HepG2 (cell line): Measurements from ENCODE around the gene CST8. TPM values are rescaled to one million over a fixed set of nuclear protein-coding genes. Genes with fewer than 3 reads are reported as not detected.

Experiments
- ATAC-seq: fragments of 200-7000 bp; cut with Tn5 transposase; 3 replicates; pipeline ENCODE4 v1.9.1; 2020; ENCODE audit warnings: mild to moderate bottlenecking, moderate library complexity
- BruUV-seq: library from RNA; stranded (reverse); fragments of 400-500 nt; replicated peaks from 2 replicates; lab custom pipeline; 2021; lab: Mats Ljungman, UMichigan
- CTCF ChIA-PET: fragments of 300-600 bp; formaldehyde crosslinking; extraction: SDS; loops from one replicate; lab custom pipeline; 2021; ENCODE audit warnings: low total read pairs, inconsistent platforms, low intra/inter-chr PET ratio; lab: Yijun Ruan, JAX
- POLR2A ChIA-PET: fragments of 350-600 bp; sonication (Branson Sonifier 250); formaldehyde crosslinking; loops from one replicate; lab custom pipeline; 2020; ENCODE audit warnings: antibody characterized with exemption, inconsistent platforms; lab: Yijun Ruan, JAX
- DNase-seq: peaks from one replicate; pipeline ENCODE4 v3.0.0-alpha.2; 2015; ENCODE audit warnings: low spot score
- FAIRE-seq: peaks from 3 replicates; lab custom pipeline; 2011; peaks lifted over from hg19 to GRCh38; lab: Jason Lieb, UNC
- H2AFZ ChIP-seq: one replicate; pipeline ENCODE4 v1.6.1; 2011; ENCODE audit warnings: low read length, inconsistent platforms
- H3K27ac ChIP-seq: fragments of 300-600 bp; 3 replicates; pipeline ENCODE4 v1.8.0; 2011; ENCODE audit warnings: mixed run types, mild to moderate bottlenecking, mixed read lengths, low read length, inconsistent platforms; ENCODE audit not compliant: insufficient read depth; ENCODE audit errors: extremely low read length
- H3K27me3 ChIP-seq, 2 experiments: fragments of 200-600 bp in 1 of 2; 2 replicates in 1 of 2; 3 replicates in 1 of 2; pipeline versions ENCODE4 v1.6.0 to v1.8.0; 2011; ENCODE audit warnings: low read length in 2 of 2, mild to moderate bottlenecking in 2 of 2, moderate library complexity in 2 of 2, inconsistent platforms in 1 of 2; ENCODE audit not compliant: insufficient read depth in 2 of 2, control insufficient read depth in 1 of 2
- H3K36me3 ChIP-seq, 2 experiments: fragments of 200-600 bp in 1 of 2; replicated peaks in 1 of 2; 2 replicates in 1 of 2; 3 replicates in 1 of 2; pipeline versions ENCODE4 v1.5.1 to v1.8.0; 2011; ENCODE audit warnings: low read length in 2 of 2, inconsistent platforms in 1 of 2; ENCODE audit not compliant: insufficient read depth in 2 of 2, control insufficient read depth in 1 of 2
- H3K4me1 ChIP-seq: 2 replicates; pipeline ENCODE4 v1.5.1; 2012; ENCODE audit warnings: low read length, inconsistent platforms; ENCODE audit not compliant: insufficient read depth
- H3K4me2 ChIP-seq: 2 replicates; pipeline ENCODE4 v1.6.0; 2011; ENCODE audit warnings: low read depth, low read length, inconsistent platforms
- H3K4me3 ChIP-seq, 3 experiments: fragments of 200-600 bp in 1 of 3; sonication (generic), shearing (Covaris generic) in 1 of 3; replicated peaks in 1 of 3; 2 replicates each; pipeline ENCODE4 v1.5.1; 2011 to 2016; ENCODE audit warnings: low read length in 3 of 3, inconsistent platforms in 2 of 3, low read depth in 2 of 3, mild to moderate bottlenecking in 2 of 3, control low read depth in 1 of 3, mixed read lengths in 1 of 3; ENCODE audit not compliant: insufficient read depth in 1 of 3
- H3K79me2 ChIP-seq: one replicate; pipeline ENCODE4 v1.6.1; 2011; ENCODE audit warnings: low read length, inconsistent platforms; ENCODE audit not compliant: insufficient read depth
- H3K9ac ChIP-seq: 2 replicates; pipeline ENCODE4 v1.6.0; 2011; ENCODE audit warnings: mild to moderate bottlenecking, low read depth, low read length, inconsistent platforms; ENCODE audit not compliant: insufficient read depth
- H3K9me3 ChIP-seq: 2 replicates; pipeline ENCODE4 v1.5.1; 2012; ENCODE audit warnings: mild to moderate bottlenecking, low read length
- H4K20me1 ChIP-seq: 2 replicates; pipeline ENCODE4 v1.6.0; 2011; ENCODE audit warnings: inconsistent platforms, mild to moderate bottlenecking, low read length, moderate library complexity; ENCODE audit not compliant: insufficient read depth
- HBP1 ChIP-seq: IDR thresholded peaks from 2 replicates; pipeline ENCODE4 v1.6.1; 2016; ENCODE audit warnings: low read depth, control low read depth
- MEIS1 ChIP-seq: sonication (generic); formaldehyde crosslinking; IDR thresholded peaks from 2 replicates; pipeline ENCODE4 v1.9.0; 2021; ENCODE audit warnings: mild to moderate bottlenecking, missing genetic modification reagents, moderate library complexity, borderline replicate concordance
- NR3C1 ChIP-seq: sonication (generic); formaldehyde crosslinking; IDR thresholded peaks from 2 replicates; pipeline ENCODE4 v1.4.0; 2020; ENCODE audit warnings: missing genetic modification reagents
- PAX8 ChIP-seq: sonication (generic); formaldehyde crosslinking; IDR thresholded peaks from 2 replicates; pipeline ENCODE4 v1.8.0; 2022; ENCODE audit warnings: mild to moderate bottlenecking, missing genetic modification reagents, borderline replicate concordance
- PPARG ChIP-seq: conservative IDR thresholded peaks from 2 replicates; pipeline ENCODE4 v1.6.1; 2016; ENCODE audit warnings: missing biosample characterization, missing genetic modification reagents
- YEATS4 ChIP-seq: sonication (generic); formaldehyde crosslinking; IDR thresholded peaks from 2 replicates; pipeline ENCODE4 v1.4.0; 2020; ENCODE audit warnings: missing genetic modification reagents, borderline replicate concordance
- ZKSCAN5 ChIP-seq: sonication (generic); formaldehyde crosslinking; IDR thresholded peaks from 2 replicates; pipeline ENCODE4 v1.5.1; 2020; ENCODE audit warnings: mild to moderate bottlenecking, missing genetic modification reagents
- ZNF234 ChIP-seq: sonication (generic); formaldehyde crosslinking; conservative IDR thresholded peaks from 2 replicates; pipeline ENCODE4 v1.5.1; 2020; ENCODE audit warnings: mild to moderate bottlenecking, missing genetic modification reagents
- ZNF264 ChIP-seq: sonication (generic); formaldehyde crosslinking; IDR thresholded peaks from 2 replicates; pipeline ENCODE4 v1.4.0; 2020; ENCODE audit warnings: missing genetic modification reagents
- ZNF33A ChIP-seq: sonication (generic); formaldehyde crosslinking; IDR thresholded peaks from 2 replicates; pipeline ENCODE4 v1.5.1; 2020; ENCODE audit warnings: missing genetic modification reagents, mild to moderate bottlenecking, moderate library complexity, borderline replicate concordance
- ZNF33B ChIP-seq: sonication (generic); formaldehyde crosslinking; IDR thresholded peaks from 2 replicates; pipeline ENCODE4 v1.5.1; 2020; ENCODE audit warnings: mild to moderate bottlenecking, missing genetic modification reagents
- ZNF431 ChIP-seq: sonication (generic); formaldehyde crosslinking; IDR thresholded peaks from 2 replicates; pipeline ENCODE4 v1.9.0; 2022; ENCODE audit warnings: missing genetic modification reagents, low read depth, mild to moderate bottlenecking, borderline replicate concordance
- ZNF567 ChIP-seq: sonication (generic); formaldehyde crosslinking; IDR thresholded peaks from 2 replicates; pipeline ENCODE4 v1.8.1; 2023; ENCODE audit warnings: mild to moderate bottlenecking, missing genetic modification reagents, borderline replicate concordance
- ZNF644 ChIP-seq: IDR thresholded peaks from 2 replicates; pipeline ENCODE4 v1.6.1; 2016; ENCODE audit warnings: low read depth
- ZNF878 ChIP-seq: sonication (generic); formaldehyde crosslinking; IDR thresholded peaks from 2 replicates; pipeline ENCODE4 v1.8.1; 2023; ENCODE audit warnings: mild to moderate bottlenecking, missing genetic modification reagents, moderate library complexity
- WGBS: methylation state at CpG from one replicate; pipeline ENCODE4 v1.1.6; 2017; ENCODE audit warnings: low lambda C conversion rate; 5-methylcytosine and 5-hydroxymethylcytosine counted together
- in situ Hi-C: cut with HindIII; loops from 2 replicates; pipeline ENCODE4 v1.10.0; 2017; ENCODE audit warnings: low pct_unique_long_range_greater_than_20kb; ENCODE audit not compliant: extremely low pct_ligation_motif_present
- intact Hi-C: fragments of 100-400 bp; cut with micrococcal nuclease; formaldehyde crosslinking; loops from one replicate; pipeline ENCODE4 v1.10.0; 2022; ENCODE audit not compliant: unreplicated experiment
- polyA plus RNA-seq, 8 experiments: library from polyadenylated mRNA; depleted of rRNA in 3 of 8; stranded (reverse) in 7 of 8; unstranded in 1 of 8; fragments of >200 nt; fragmentation: Illumina TruSeq in 4 of 8; extraction: Trizol in 4 of 8; gene quantifications; 2 replicates each; pipeline versions ENCODE4 v1.2.1 to v1.2.3, GENCODE V29; 2011 to 2016; ENCODE audit warnings: low read depth in 4 of 8, missing spikeins in 1 of 8, mixed read lengths in 1 of 8; ENCODE audit not compliant: insufficient read depth in 1 of 8
- total RNA-seq, 5 experiments: library from RNA; depleted of rRNA; stranded (reverse); fragments of >200 nt; fragmentation: Illumina TruSeq; extraction: Trizol; gene quantifications; 2 replicates each; pipeline ENCODE4 v1.2.3, GENCODE V29; 2016; ENCODE audit warnings: low read depth in 1 of 5
- TF ChIP-seq, protein P1 (sequence below): sonication (generic); formaldehyde crosslinking; IDR thresholded peaks from 2 replicates; pipeline ENCODE4 v1.5.0; 2020; ENCODE audit warnings: missing genetic modification reagents
- TF ChIP-seq, protein P2 (sequence below): sonication (generic); formaldehyde crosslinking; IDR thresholded peaks from 2 replicates; pipeline ENCODE4 v1.5.0; 2020; ENCODE audit warnings: mild to moderate bottlenecking, low read depth, missing genetic modification reagents, borderline replicate concordance
- TF ChIP-seq, protein P3 (sequence below): sonication (generic); formaldehyde crosslinking; IDR thresholded peaks from 2 replicates; pipeline ENCODE4 v1.4.0; 2020; ENCODE audit warnings: missing genetic modification reagents

The CST8 gene
- total and polyA plus RNA-seq, 2 of the 13 experiments (the other 11 are each of a cell fraction or from before 2014, with no cell fraction given): not detected

- WGBS: 3% methylated on average over 3 of the region's 3 CpGs
Measured at GRCh38 chr20:23456409-23456808, 34.5 kb upstream of the CST8 start.

GRCh38 chr20:23456873-23457272 is 34.0 kb upstream of the CST8 start:
- H2AFZ ChIP-seq: no peak overlapping the region
- no peaks in the 10 kb centered on the region for H3K9me3 ChIP-seq
- H3K36me3 ChIP-seq: no peaks in the 10 kb centered on the region
- H3K27ac ChIP-seq: no peak overlapping the region
- intact Hi-C loops (no loop called here), in situ Hi-C loops (no loop called here)
- no peak overlapping the region for H3K9ac ChIP-seq
- ATAC-seq: no peak
- ChIA-PET CTCF (no interaction called here), POLR2A (no interaction called here)
- 32% methylated on average over 7 of the region's 7 CpGs for WGBS
- H3K4me3 ChIP-seq: no peak overlapping the region
- peaks cover 6 to 34% of the 10 kb centered on the region in 2 experiments; a peak in 3 of 5 replicates for H3K27me3 ChIP-seq
- BruUV-seq: no TSS peak
- no peak for FAIRE-seq
- H4K20me1 ChIP-seq: no peaks in the 10 kb centered on the region
- H3K4me1 ChIP-seq: no peaks in the 10 kb centered on the region
- no peak for DNase-seq
- no peaks in the 10 kb centered on the region for H3K79me2 ChIP-seq
- H3K4me2 ChIP-seq: no peak overlapping the region
- TF ChIP-seq, protein P1, sequence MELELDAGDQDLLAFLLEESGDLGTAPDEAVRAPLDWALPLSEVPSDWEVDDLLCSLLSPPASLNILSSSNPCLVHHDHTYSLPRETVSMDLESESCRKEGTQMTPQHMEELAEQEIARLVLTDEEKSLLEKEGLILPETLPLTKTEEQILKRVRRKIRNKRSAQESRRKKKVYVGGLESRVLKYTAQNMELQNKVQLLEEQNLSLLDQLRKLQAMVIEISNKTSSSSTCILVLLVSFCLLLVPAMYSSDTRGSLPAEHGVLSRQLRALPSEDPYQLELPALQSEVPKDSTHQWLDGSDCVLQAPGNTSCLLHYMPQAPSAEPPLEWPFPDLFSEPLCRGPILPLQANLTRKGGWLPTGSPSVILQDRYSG (CRISPR knock-in tag): no peak
- TF ChIP-seq ZNF878 (CRISPR knock-in tag) (no peak), ZNF644 (no peak), ZNF567 (CRISPR knock-in tag) (no peak)
- TF ChIP-seq, protein P2, sequence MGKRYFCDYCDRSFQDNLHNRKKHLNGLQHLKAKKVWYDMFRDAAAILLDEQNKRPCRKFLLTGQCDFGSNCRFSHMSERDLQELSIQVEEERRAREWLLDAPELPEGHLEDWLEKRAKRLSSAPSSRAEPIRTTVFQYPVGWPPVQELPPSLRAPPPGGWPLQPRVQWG (CRISPR knock-in tag): no peak
- TF ChIP-seq, protein P3, sequence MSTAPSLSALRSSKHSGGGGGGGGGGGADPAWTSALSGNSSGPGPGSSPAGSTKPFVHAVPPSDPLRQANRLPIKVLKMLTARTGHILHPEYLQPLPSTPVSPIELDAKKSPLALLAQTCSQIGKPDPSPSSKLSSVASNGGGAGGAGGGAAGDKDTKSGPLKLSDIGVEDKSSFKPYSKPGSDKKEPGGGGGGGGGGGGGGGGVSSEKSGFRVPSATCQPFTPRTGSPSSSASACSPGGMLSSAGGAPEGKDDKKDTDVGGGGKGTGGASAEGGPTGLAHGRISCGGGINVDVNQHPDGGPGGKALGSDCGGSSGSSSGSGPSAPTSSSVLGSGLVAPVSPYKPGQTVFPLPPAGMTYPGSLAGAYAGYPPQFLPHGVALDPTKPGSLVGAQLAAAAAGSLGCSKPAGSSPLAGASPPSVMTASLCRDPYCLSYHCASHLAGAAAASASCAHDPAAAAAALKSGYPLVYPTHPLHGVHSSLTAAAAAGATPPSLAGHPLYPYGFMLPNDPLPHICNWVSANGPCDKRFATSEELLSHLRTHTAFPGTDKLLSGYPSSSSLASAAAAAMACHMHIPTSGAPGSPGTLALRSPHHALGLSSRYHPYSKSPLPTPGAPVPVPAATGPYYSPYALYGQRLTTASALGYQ (CRISPR knock-in tag): no peak

More at GRCh38 chr20:23456409-23456808, 34.5 kb upstream of the CST8 start:
- ATAC-seq: no peak
- H3K4me2 ChIP-seq: no peak overlapping the region
- H3K79me2 ChIP-seq: no peaks in the 10 kb centered on the region
- no peak for DNase-seq
- ChIA-PET POLR2A (no interaction called here), CTCF (no interaction called here)
- in situ Hi-C loops: no loop called here
- H3K27ac ChIP-seq: no peak overlapping the region
- intact Hi-C loops: no loop called here
- no peaks in the 10 kb centered on the region for H3K36me3 ChIP-seq
- FAIRE-seq: no peak
- no TSS peak for BruUV-seq
- no peaks in the 10 kb centered on the region for H4K20me1 ChIP-seq
- no peak overlapping the region for H2AFZ ChIP-seq
- no peaks in the 10 kb centered on the region for H3K9me3 ChIP-seq
- no peak overlapping the region for H3K4me3 ChIP-seq
- peaks cover 8 to 39% of the 10 kb centered on the region in 2 experiments; a peak in 3 of 5 replicates for H3K27me3 ChIP-seq
- no peak overlapping the region for H3K9ac ChIP-seq
- TF ChIP-seq NR3C1 (CRISPR knock-in tag) (no peak), ZNF431 (CRISPR knock-in tag) (no peak), ZKSCAN5 (CRISPR knock-in tag) (no peak), HBP1 (CRISPR knock-in tag) (no peak), ZNF234 (CRISPR knock-in tag) (no peak), PAX8 (CRISPR knock-in tag) (no peak), ZNF33A (CRISPR knock-in tag) (no peak), YEATS4 (CRISPR knock-in tag) (no peak), ZNF264 (CRISPR knock-in tag) (no peak), PPARG (CRISPR knock-in tag) (no peak), MEIS1 (CRISPR knock-in tag) (no peak), ZNF33B (CRISPR knock-in tag) (no peak)
- H3K4me1 ChIP-seq: no peaks in the 10 kb centered on the region
